HepG2 (cell line): ENCODE results near the gene MRFAP1. TPM values are rescaled to one million over a fixed set of nuclear protein-coding genes. Genes with fewer than 3 reads are reported as not detected.
"Not testable (repeated sequence)": the region's sequence is repeated elsewhere in the genome, so short reads cannot be mapped to it uniquely, and the experiment has no call there.

Experiments
- AFF4 ChIP-seq: sonication (generic); formaldehyde crosslinking; IDR thresholded peaks from 2 replicates; pipeline ENCODE4 v1.4.0; 2020; ENCODE audit warnings: missing genetic modification reagents
- FLYWCH1 ChIP-seq: sonication (generic); formaldehyde crosslinking; IDR thresholded peaks from 2 replicates; pipeline ENCODE4 v1.8.1; 2023; ENCODE audit warnings: mild to moderate bottlenecking, missing genetic modification reagents
- FOXP4 ChIP-seq: sonication (generic); formaldehyde crosslinking; IDR thresholded peaks from 2 replicates; pipeline ENCODE4 v1.4.0; 2020; ENCODE audit warnings: missing genetic modification reagents
- GATA4 ChIP-seq: sonication (generic); IDR thresholded peaks from 2 replicates; pipeline ENCODE4 v1.6.1; 2016; ENCODE audit warnings: antibody characterized with exemption, low read depth, borderline replicate concordance
- NAIF1 ChIP-seq: sonication (generic); formaldehyde crosslinking; IDR thresholded peaks from 2 replicates; pipeline ENCODE4 v1.5.0; 2020; ENCODE audit warnings: mild to moderate bottlenecking, missing genetic modification reagents, borderline replicate concordance
- NFYB ChIP-seq: sonication (generic); formaldehyde crosslinking; IDR thresholded peaks from 2 replicates; pipeline ENCODE4 v1.4.0; 2020; ENCODE audit warnings: missing genetic modification reagents
- NR2F2 ChIP-seq: IDR thresholded peaks from 2 replicates; pipeline ENCODE4 v1.6.1; 2012; ENCODE audit warnings: low read depth, inconsistent platforms, borderline replicate concordance
- TP53 ChIP-seq: sonication (generic); formaldehyde crosslinking; conservative IDR thresholded peaks from 2 replicates; pipeline ENCODE4 v1.4.0; 2020; ENCODE audit warnings: missing genetic modification reagents
- UBTF ChIP-seq: sonication (generic); formaldehyde crosslinking; IDR thresholded peaks from 2 replicates; pipeline ENCODE4 v1.4.0; 2020; ENCODE audit warnings: mild to moderate bottlenecking, missing genetic modification reagents
- USF2 ChIP-seq, 2 experiments: sonication (generic) in 1 of 2; formaldehyde crosslinking in 1 of 2; IDR thresholded peaks; 2 replicates each; pipeline versions ENCODE4 v1.5.1 to v1.6.1; 2011 to 2020; ENCODE audit warnings: borderline replicate concordance in 1 of 2, low read depth in 1 of 2, low read length in 1 of 2, mild to moderate bottlenecking in 1 of 2, missing genetic modification reagents in 1 of 2, moderate library complexity in 1 of 2
- ZBTB3 ChIP-seq: sonication (generic); formaldehyde crosslinking; IDR thresholded peaks from 2 replicates; pipeline ENCODE4 v1.4.0; 2020; ENCODE audit warnings: low read depth, mild to moderate bottlenecking, moderate library complexity, missing genetic modification reagents, borderline replicate concordance
- ZBTB34 ChIP-seq: sonication (generic); formaldehyde crosslinking; IDR thresholded peaks from 2 replicates; pipeline ENCODE4 v1.8.0; 2022; ENCODE audit warnings: mild to moderate bottlenecking, missing genetic modification reagents
- ZBTB7B ChIP-seq: sonication (generic); formaldehyde crosslinking; IDR thresholded peaks from 2 replicates; pipeline ENCODE4 v1.4.0; 2020; ENCODE audit warnings: missing genetic modification reagents
- ZFAT ChIP-seq: sonication (generic); formaldehyde crosslinking; conservative IDR thresholded peaks from 2 replicates; pipeline ENCODE4 v1.8.1; 2023; ENCODE audit warnings: missing genetic modification reagents, inconsistent platforms
- ZMYM2 ChIP-seq: sonication (generic); formaldehyde crosslinking; IDR thresholded peaks from 2 replicates; pipeline ENCODE4 v1.8.0; 2022; ENCODE audit warnings: mild to moderate bottlenecking, missing genetic modification reagents
- ZNF329 ChIP-seq: sonication (generic); formaldehyde crosslinking; IDR thresholded peaks from 2 replicates; pipeline ENCODE4 v1.9.0; 2021; ENCODE audit warnings: low read depth, mild to moderate bottlenecking, missing genetic modification reagents
- polyA plus RNA-seq, 8 experiments: library from polyadenylated mRNA; depleted of rRNA in 3 of 8; stranded (reverse) in 7 of 8; unstranded in 1 of 8; fragments of >200 nt; fragmentation: Illumina TruSeq in 4 of 8; extraction: Trizol in 4 of 8; gene quantifications; 2 replicates each; pipeline versions ENCODE4 v1.2.1 to v1.2.3, GENCODE V29; 2011 to 2016; ENCODE audit warnings: low read depth in 4 of 8, missing spikeins in 1 of 8, mixed read lengths in 1 of 8; ENCODE audit not compliant: insufficient read depth in 1 of 8
- total RNA-seq, 5 experiments: library from RNA; depleted of rRNA; stranded (reverse); fragments of >200 nt; fragmentation: Illumina TruSeq; extraction: Trizol; gene quantifications; 2 replicates each; pipeline ENCODE4 v1.2.3, GENCODE V29; 2016; ENCODE audit warnings: low read depth in 1 of 5

Gene MRFAP1
- total and polyA plus RNA-seq, 2 of the 13 experiments (the other 11 are each of a cell fraction or from before 2014, with no cell fraction given): 112 to 158 TPM

GRCh38 chr4:6673191-6673659 is 32.7 kb downstream of the MRFAP1 start (continued):
- TF ChIP-seq USF2 (IDR thresholded peaks at IDR 0.05; ENCODE audit: low read depth, low read length): not testable (repeated sequence)
- TF ChIP-seq USF2 (CRISPR knock-in tag; IDR thresholded peaks at IDR 0.05; ENCODE audit: borderline replicate concordance) (0 out of 2 replicates have a peak, but pooled peaks have one; percentile 16), TP53 (0 out of 2 replicates have a peak, but pooled peaks have one; percentile 31), NAIF1 (CRISPR knock-in tag) (0 out of 2 replicates have a peak, but pooled peaks have one; percentile 27), ZNF329 (peak; percentile 15; the same call in 1 of the 2 replicates), FOXP4 (CRISPR knock-in tag) (peak; percentile 8), NFYB (CRISPR knock-in tag) (peak; percentile 91), GATA4 (peak; percentile 73; the same call in 1 of the 2 replicates), NR2F2 (peak; percentile 28; the same call in 1 of the 2 replicates), AFF4 (CRISPR knock-in tag) (0 out of 2 replicates have a peak, but pooled peaks have one; percentile 58), UBTF (CRISPR knock-in tag) (0 out of 2 replicates have a peak, but pooled peaks have one; percentile 8), FLYWCH1 (0 out of 2 replicates have a peak, but pooled peaks have one; percentile 48), ZBTB7B (CRISPR knock-in tag) (0 out of 2 replicates have a peak, but pooled peaks have one; percentile 13), ZBTB34 (CRISPR knock-in tag) (peak; percentile 82), ZFAT (CRISPR knock-in tag) (peak; percentile 48; the same call in 1 of the 2 replicates), ZBTB3 (CRISPR knock-in tag) (peak; percentile 33; the same call in 1 of the 2 replicates), ZMYM2 (CRISPR knock-in tag) (peak; percentile 82)
